Parathyroid adenoma (tissue), 2 donors: ENCODE data around the gene FANCC.

Experiments
- H2AFZ ChIP-seq: fragments of 300-600 bp; sonication (generic); one replicate; pipeline ENCODE4 v1.7.0; 2017; ENCODE audit warnings: antibody characterized with exemption, mild to moderate bottlenecking
- H3K27ac ChIP-seq: fragments of 300-600 bp; sonication (generic); one replicate; pipeline ENCODE4 v1.7.0; 2017
- H3K27me3 ChIP-seq: fragments of 300-600 bp; sonication (generic); one replicate; pipeline ENCODE4 v1.7.0; 2017; ENCODE audit warnings: low read length; ENCODE audit not compliant: control insufficient read depth, insufficient read depth
- H3K36me3 ChIP-seq: fragments of 300-600 bp; sonication (generic); one replicate; pipeline ENCODE4 v1.7.0; 2017; ENCODE audit warnings: low read length; ENCODE audit not compliant: control insufficient read depth, insufficient read depth
- H3K4me1 ChIP-seq: fragments of 300-600 bp; sonication (generic); one replicate; pipeline ENCODE4 v1.7.0; 2017; ENCODE audit warnings: control low read depth
- H3K4me2 ChIP-seq: fragments of 300-600 bp; sonication (generic); one replicate; pipeline ENCODE4 v1.7.0; 2017; ENCODE audit warnings: low read length
- H3K4me3 ChIP-seq: fragments of 300-600 bp; sonication (generic); one replicate; pipeline ENCODE4 v1.7.0; 2017; ENCODE audit warnings: low read depth, low read length
- H3K79me2 ChIP-seq: fragments of 300-600 bp; sonication (generic); one replicate; pipeline ENCODE4 v1.7.0; 2017; ENCODE audit warnings: control low read depth
- H3K9ac ChIP-seq: fragments of 300-600 bp; sonication (generic); one replicate; pipeline ENCODE4 v1.7.0; 2017; ENCODE audit warnings: mild to moderate bottlenecking
- H3K9me3 ChIP-seq: fragments of 300-600 bp; sonication (generic); one replicate; pipeline ENCODE4 v1.7.0; 2017; ENCODE audit warnings: low read length; ENCODE audit not compliant: control insufficient read depth
- TF ChIP-seq, protein P1 (sequence below): fragments of 300-600 bp; sonication (generic); IDR thresholded peaks from one replicate; pipeline ENCODE4 v1.7.0; 2017; ENCODE audit warnings: antibody characterized with exemption, mild to moderate bottlenecking
- donor health status: primary hyperparathyroidism.

The FANCC gene

DNA sequence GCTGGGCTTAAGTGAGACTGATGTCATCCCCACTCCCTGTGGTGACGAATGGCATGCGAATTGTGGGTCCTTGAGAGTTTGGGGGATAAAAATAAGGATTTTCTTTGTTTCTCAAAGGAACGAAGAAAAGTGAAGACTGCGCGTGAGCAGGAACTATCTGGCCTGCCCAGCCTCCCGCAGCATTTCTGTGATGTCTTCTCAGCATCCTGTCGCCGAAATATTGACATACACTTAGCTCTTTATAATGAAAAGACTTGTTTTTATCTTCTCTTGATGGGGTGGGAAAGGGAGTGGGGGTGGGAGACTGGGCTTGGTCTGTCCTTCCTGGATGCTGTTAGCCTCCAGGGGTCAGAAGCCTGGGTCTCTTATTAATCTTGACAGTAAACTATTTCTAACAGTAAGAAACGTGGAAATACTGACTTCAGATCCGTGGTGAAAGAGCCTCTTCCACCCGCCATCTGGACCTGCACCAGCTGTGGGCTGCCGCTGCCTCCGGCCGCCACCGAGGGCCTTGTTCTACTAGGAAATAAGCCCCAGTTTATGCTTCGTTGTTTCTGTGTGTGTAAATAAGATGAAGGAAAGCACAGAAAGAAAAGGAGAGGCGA is 239.6 kb downstream of the FANCC start:
- Histone ChIP-seq H3K27ac (peak overlapping the region; percentile 4), H3K27me3 (no peaks in the 10 kb centered on the region), H2AFZ (no peak overlapping the region), H3K4me1 (peaks cover 12% of the 10 kb centered on the region), H3K36me3 (no peaks in the 10 kb centered on the region), H3K9me3 (no peaks in the 10 kb centered on the region), H3K4me3 (peak overlapping the region; percentile 30), H3K79me2 (peaks cover 51% of the 10 kb centered on the region), H3K9ac (no peak overlapping the region), H3K4me2 (peak overlapping the region; percentile 75)
- TF ChIP-seq, protein P1, sequence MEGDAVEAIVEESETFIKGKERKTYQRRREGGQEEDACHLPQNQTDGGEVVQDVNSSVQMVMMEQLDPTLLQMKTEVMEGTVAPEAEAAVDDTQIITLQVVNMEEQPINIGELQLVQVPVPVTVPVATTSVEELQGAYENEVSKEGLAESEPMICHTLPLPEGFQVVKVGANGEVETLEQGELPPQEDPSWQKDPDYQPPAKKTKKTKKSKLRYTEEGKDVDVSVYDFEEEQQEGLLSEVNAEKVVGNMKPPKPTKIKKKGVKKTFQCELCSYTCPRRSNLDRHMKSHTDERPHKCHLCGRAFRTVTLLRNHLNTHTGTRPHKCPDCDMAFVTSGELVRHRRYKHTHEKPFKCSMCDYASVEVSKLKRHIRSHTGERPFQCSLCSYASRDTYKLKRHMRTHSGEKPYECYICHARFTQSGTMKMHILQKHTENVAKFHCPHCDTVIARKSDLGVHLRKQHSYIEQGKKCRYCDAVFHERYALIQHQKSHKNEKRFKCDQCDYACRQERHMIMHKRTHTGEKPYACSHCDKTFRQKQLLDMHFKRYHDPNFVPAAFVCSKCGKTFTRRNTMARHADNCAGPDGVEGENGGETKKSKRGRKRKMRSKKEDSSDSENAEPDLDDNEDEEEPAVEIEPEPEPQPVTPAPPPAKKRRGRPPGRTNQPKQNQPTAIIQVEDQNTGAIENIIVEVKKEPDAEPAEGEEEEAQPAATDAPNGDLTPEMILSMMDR: no peak

GRCh38 chr9:95077053-95077765 is 240.3 kb downstream of the FANCC start:
- H2AFZ ChIP-seq: no peak overlapping the region
- TF ChIP-seq, protein P1: no peak
- peak overlapping the region; percentile 30 for H3K4me3 ChIP-seq
- H3K4me2 ChIP-seq: peak overlapping the region; percentile 75
- no peak overlapping the region for H3K9ac ChIP-seq
- no peaks in the 10 kb centered on the region for H3K9me3 ChIP-seq
- H3K4me1 ChIP-seq: peaks cover 12% of the 10 kb centered on the region
- H3K27me3 ChIP-seq: no peaks in the 10 kb centered on the region
- no peaks in the 10 kb centered on the region for H3K36me3 ChIP-seq
- no peak overlapping the region for H3K27ac ChIP-seq
- peaks cover 54% of the 10 kb centered on the region for H3K79me2 ChIP-seq

DNA sequence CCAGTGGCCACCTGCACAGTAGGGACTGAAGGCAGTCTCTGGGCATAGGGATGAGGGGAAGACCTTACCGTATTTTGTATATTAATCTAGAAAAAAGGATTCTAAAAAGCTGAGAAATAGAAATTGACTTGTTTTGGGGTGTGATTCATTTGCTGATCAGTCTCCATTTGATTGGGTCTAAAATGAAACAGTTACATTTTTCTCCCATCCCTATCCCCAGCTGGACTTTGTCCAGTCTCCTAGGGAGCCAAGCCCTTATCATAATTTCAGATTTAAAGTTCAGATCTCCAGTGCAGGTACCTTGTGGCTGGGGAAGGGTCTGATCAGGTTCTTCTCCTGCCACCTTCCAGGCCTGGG is 240.8 kb downstream of the FANCC start:
- Histone ChIP-seq H3K4me2 (peak overlapping the region; percentile 75), H3K79me2 (peaks cover 59% of the 10 kb centered on the region), H3K9me3 (no peaks in the 10 kb centered on the region), H2AFZ (no peak overlapping the region), H3K27ac (no peak overlapping the region), H3K9ac (no peak overlapping the region), H3K27me3 (no peaks in the 10 kb centered on the region), H3K4me3 (peak overlapping the region; percentile 30), H3K36me3 (no peaks in the 10 kb centered on the region), H3K4me1 (peaks cover 12% of the 10 kb centered on the region)
- TF ChIP-seq, protein P1: no peak

DNA sequence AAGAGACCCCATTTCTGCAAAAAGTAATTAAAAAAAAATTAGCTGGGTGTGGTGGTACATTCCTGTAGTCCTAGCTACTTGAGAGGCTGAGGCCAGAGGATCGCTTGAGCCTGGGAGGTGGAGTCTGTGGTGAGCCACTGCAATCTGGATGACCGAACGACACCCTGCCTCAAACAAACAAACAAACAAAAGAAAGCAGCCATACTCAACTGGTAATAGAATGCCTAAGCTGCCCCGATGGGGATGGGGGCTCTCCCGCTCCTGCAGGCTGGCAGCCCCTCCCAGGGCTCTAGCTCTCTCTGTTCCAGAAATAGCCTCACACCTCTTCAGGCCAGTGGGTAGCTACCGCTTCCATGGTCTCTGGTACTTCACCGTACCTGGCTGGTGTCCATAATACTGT is 241.8 kb downstream of the FANCC start:
- H3K36me3 ChIP-seq: no peaks in the 10 kb centered on the region

More for the DNA sequence above, 241.8 kb downstream of the FANCC start:
- H3K4me2 ChIP-seq: peak overlapping the region; percentile 75
- H3K9me3 ChIP-seq: no peaks in the 10 kb centered on the region
- TF ChIP-seq, protein P1: no peak
- no peak overlapping the region for H3K27ac ChIP-seq
- peak overlapping the region; percentile 19 for H3K4me3 ChIP-seq
- peaks cover 58% of the 10 kb centered on the region for H3K79me2 ChIP-seq
- peaks cover 17% of the 10 kb centered on the region for H3K4me1 ChIP-seq
- H3K9ac ChIP-seq: no peak overlapping the region
- no peaks in the 10 kb centered on the region for H3K27me3 ChIP-seq
- H2AFZ ChIP-seq: no peak overlapping the region
